Vagina (tissue), 2 donors: Measurements from ENCODE around the gene WDR45.

Experiments used
- CTCF ChIP-seq, 3 experiments: fragments of 450-650 bp in 2 of 3; fragments of 200-600 bp in 1 of 3; sonication (generic) in 1 of 3; IDR thresholded peaks; one replicate each; pipeline ENCODE4 v1.5.1; 2017 to 2019; ENCODE audit warnings: antibody characterized with exemption in 3 of 3, mild to moderate bottlenecking in 2 of 3, moderate library complexity in 2 of 3
- POLR2A ChIP-seq, 2 donors: fragments of 450-650 bp; IDR thresholded peaks; one replicate each; pipeline ENCODE4 v1.6.1; 2017; ENCODE audit warnings: antibody characterized with exemption in 2 of 2, mild to moderate bottlenecking in 2 of 2, moderate library complexity in 2 of 2

GRCh38 chrX:49089553-49089952 lies 9.9 kb upstream of the WDR45 start:
- TF ChIP-seq POLR2A (IDR thresholded peaks at IDR 0.05) (no peak), CTCF (IDR thresholded peaks at IDR 0.05) (no peak)
